Measurements from ENCODE around the gene IL37.
A peak's percentile ranks its signal among the peaks of the same experiment; 100 is the strongest.
"Not testable (repeated sequence)": the region's sequence is repeated elsewhere in the genome, so short reads cannot be mapped to it uniquely, and the experiment has no call there.

Gene IL37

GRCh38 chr2:112923237-112923966 is 12.4 kb downstream of the IL37 start:
- DNase-seq (ENCODE audit: low read depth): no peak

GRCh38 chr2:112923967-112924338 is 13.0 kb downstream of the IL37 start:
- no peak for DNase-seq (ENCODE audit: low read depth)

- no peak for DNase-seq (ENCODE audit: low read depth)
Measured at GRCh38 chr2:112924360-112924759, 13.4 kb downstream of the IL37 start.

GRCh38 chr2:112924821-112925220 is 13.9 kb downstream of the IL37 start:
- DNase-seq (ENCODE audit: low read depth): no peak

- no peak for DNase-seq (ENCODE audit: low read depth)
Measured at GRCh38 chr2:112926707-112927106, 15.7 kb downstream of the IL37 start.

GRCh38 chr2:112927745-112928144 is 16.8 kb downstream of the IL37 start:
- DNase-seq (ENCODE audit: low read depth): no peak

- DNase-seq (ENCODE audit: low read depth): no peak
Measured at GRCh38 chr2:112933261-112933660, 22.3 kb downstream of the IL37 start.

GRCh38 chr2:112934117-112934516 is 23.2 kb downstream of the IL37 start:
- not testable (repeated sequence) for DNase-seq (ENCODE audit: low read depth)

GRCh38 chr2:112936927-112937232 is 25.9 kb downstream of the IL37 start:
- no peak for DNase-seq (ENCODE audit: low read depth)

GRCh38 chr2:112938904-112939303 is 27.9 kb downstream of the IL37 start:
- DNase-seq (ENCODE audit: low read depth): peak; percentile 61

GRCh38 chr2:112939425-112939824 is 28.5 kb downstream of the IL37 start:
- no peak for DNase-seq (ENCODE audit: low read depth)

GRCh38 chr2:112940859-112941625 is 30.1 kb downstream of the IL37 start:
- DNase-seq (ENCODE audit: low read depth): no peak

- peak; percentile 62 for DNase-seq (ENCODE audit: low read depth)
Measured at GRCh38 chr2:112941753-112942653, 31.0 kb downstream of the IL37 start.

GRCh38 chr2:112942654-112943002 is 31.7 kb downstream of the IL37 start:
- no peak for DNase-seq (ENCODE audit: low read depth)

GRCh38 chr2:112944971-112945370 is 34.0 kb downstream of the IL37 start:
- no peak for DNase-seq (ENCODE audit: low read depth)

- DNase-seq (ENCODE audit: low read depth): no peak
Measured at GRCh38 chr2:112946086-112946485, 35.1 kb downstream of the IL37 start.

- no peak for DNase-seq (ENCODE audit: low read depth)
Measured at GRCh38 chr2:112947374-112947773, 36.4 kb downstream of the IL37 start.

- DNase-seq (ENCODE audit: low read depth): no peak
Measured at GRCh38 chr2:112949456-112949855, 38.5 kb downstream of the IL37 start.

GRCh38 chr2:112954364-112954763 is 43.4 kb downstream of the IL37 start:
- DNase-seq (ENCODE audit: low read depth): no peak

GRCh38 chr2:112957511-112957910 is 46.5 kb downstream of the IL37 start:
- peak; percentile 26 for DNase-seq (ENCODE audit: low read depth)

GRCh38 chr2:112958428-112959108 is 47.6 kb downstream of the IL37 start:
- DNase-seq (ENCODE audit: low read depth): peak; percentile 59

- no peak for DNase-seq (ENCODE audit: low read depth)
Measured at GRCh38 chr2:112959109-112959812, 48.3 kb downstream of the IL37 start.
